Peyer's patch (tissue), 4 donors: ENCODE data around the gene COL23A1.

Experiments used
- POLR2A ChIP-seq, 2 donors: fragments of 450-650 bp; IDR thresholded peaks; one replicate each; pipeline ENCODE4 v1.5.1; 2017; ENCODE audit warnings: antibody characterized with exemption in 2 of 2, mild to moderate bottlenecking in 2 of 2, moderate library complexity in 2 of 2
- TF ChIP-seq, protein P1 (sequence below), 6 experiments: fragments of 450-650 bp in 4 of 6; fragments of 200-600 bp in 2 of 6; sonication (generic) in 1 of 6; IDR thresholded peaks; one replicate each; pipeline ENCODE4 v1.5.1; 2017 to 2019; ENCODE audit warnings: antibody characterized with exemption in 6 of 6, mild to moderate bottlenecking in 3 of 6, moderate library complexity in 1 of 6

DNA sequence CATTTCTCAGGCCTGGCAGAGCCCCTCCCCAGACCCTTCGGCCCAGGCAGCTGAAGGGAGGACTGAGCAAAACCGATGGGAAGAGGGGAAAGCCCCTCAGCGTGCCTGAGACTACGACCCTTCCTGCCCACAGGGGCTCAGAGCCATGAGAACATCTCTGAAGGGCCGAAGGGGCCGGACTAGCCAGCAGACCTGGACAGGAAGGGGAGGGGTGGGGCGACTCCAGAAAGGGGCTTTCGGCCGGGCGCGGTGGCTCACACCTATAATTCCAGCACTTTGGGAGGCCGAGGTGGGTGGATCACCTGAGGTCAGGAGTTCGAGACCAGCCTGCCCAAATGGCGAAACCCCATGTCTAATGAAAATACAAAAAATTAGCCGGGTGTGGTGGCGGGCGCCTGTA is 271.8 kb downstream of the COL23A1 start:
- TF ChIP-seq, protein P1, sequence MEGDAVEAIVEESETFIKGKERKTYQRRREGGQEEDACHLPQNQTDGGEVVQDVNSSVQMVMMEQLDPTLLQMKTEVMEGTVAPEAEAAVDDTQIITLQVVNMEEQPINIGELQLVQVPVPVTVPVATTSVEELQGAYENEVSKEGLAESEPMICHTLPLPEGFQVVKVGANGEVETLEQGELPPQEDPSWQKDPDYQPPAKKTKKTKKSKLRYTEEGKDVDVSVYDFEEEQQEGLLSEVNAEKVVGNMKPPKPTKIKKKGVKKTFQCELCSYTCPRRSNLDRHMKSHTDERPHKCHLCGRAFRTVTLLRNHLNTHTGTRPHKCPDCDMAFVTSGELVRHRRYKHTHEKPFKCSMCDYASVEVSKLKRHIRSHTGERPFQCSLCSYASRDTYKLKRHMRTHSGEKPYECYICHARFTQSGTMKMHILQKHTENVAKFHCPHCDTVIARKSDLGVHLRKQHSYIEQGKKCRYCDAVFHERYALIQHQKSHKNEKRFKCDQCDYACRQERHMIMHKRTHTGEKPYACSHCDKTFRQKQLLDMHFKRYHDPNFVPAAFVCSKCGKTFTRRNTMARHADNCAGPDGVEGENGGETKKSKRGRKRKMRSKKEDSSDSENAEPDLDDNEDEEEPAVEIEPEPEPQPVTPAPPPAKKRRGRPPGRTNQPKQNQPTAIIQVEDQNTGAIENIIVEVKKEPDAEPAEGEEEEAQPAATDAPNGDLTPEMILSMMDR (IDR thresholded peaks at IDR 0.05), result no peak
- no peak for TF ChIP-seq POLR2A (IDR thresholded peaks at IDR 0.05)
